ENCODE data around the gene WBP2. TPM values are rescaled to one million over a fixed set of nuclear protein-coding genes. Genes with fewer than 3 reads are reported as not detected.

Gene WBP2
- total RNA-seq, 1 donor from 2014 or later = 69.6 TPM

GRCh38 chr17:75799402-75799801, 55.7 kb downstream of the WBP2 start:
- Mint-ChIP-seq H3K27me3 (ENCODE audit: unreplicated experiment) (no peaks in the 10 kb centered on the region), H3K9me3 (ENCODE audit: unreplicated experiment) (no peaks in the 10 kb centered on the region), H3K4me1 (ENCODE audit: unreplicated experiment) (no peaks in the 10 kb centered on the region), H3K27ac (ENCODE audit: unreplicated experiment) (no peak overlapping the region), H3K36me3 (ENCODE audit: low read depth, unreplicated experiment) (peaks cover 20% of the 10 kb centered on the region), H3K4me3 (ENCODE audit: unreplicated experiment) (peak overlapping the region; percentile 4)
- TF ChIP-seq, protein P1, sequence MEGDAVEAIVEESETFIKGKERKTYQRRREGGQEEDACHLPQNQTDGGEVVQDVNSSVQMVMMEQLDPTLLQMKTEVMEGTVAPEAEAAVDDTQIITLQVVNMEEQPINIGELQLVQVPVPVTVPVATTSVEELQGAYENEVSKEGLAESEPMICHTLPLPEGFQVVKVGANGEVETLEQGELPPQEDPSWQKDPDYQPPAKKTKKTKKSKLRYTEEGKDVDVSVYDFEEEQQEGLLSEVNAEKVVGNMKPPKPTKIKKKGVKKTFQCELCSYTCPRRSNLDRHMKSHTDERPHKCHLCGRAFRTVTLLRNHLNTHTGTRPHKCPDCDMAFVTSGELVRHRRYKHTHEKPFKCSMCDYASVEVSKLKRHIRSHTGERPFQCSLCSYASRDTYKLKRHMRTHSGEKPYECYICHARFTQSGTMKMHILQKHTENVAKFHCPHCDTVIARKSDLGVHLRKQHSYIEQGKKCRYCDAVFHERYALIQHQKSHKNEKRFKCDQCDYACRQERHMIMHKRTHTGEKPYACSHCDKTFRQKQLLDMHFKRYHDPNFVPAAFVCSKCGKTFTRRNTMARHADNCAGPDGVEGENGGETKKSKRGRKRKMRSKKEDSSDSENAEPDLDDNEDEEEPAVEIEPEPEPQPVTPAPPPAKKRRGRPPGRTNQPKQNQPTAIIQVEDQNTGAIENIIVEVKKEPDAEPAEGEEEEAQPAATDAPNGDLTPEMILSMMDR (IDR thresholded peaks at IDR 0.05; ENCODE audit: unreplicated experiment) = no peak
- no peak for DNase-seq (ENCODE audit: low spot score)

DNA sequence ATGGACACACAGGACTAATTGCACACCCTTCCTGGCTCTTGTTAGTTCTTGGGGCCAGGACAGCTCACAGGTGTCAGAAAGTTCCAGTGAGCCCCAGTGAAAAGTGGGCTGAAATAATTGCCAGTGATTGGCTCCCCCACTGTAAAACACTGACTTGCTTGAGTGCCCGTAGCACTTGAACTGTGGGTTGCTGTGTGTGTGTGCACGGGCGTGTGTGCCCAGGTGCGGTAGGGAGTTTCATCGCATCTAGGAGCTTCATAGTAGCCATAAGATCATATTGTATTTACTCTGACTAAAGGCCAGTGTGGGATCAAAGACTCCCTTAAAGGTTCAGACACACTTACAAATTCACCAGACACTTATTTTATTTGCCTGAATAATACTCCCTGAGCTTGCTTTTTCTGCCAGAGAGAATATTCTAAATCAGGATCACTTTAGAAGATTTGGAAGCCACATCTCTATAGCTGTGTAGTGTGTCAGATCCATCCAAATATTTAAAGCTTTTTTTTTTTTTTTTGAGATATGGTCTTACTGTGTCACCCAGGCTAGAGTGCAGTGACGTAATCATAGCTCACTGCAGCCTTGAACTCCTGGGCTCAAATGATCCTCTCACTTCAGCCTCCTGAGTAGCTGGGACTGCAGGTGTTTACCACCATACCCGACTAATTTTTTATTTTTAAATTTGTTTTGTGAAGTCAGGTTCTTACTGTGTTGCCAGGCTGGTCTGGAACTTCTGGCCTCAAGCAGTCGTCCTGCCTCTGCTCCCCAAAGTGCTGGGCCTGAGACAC, 59.1 kb downstream of the WBP2 start:
- no peaks in the 10 kb centered on the region for H3K4me1 Mint-ChIP-seq (ENCODE audit: unreplicated experiment)
- TF ChIP-seq, protein P1 (IDR thresholded peaks at IDR 0.05; ENCODE audit: unreplicated experiment) = no peak
- peaks cover 21% of the 10 kb centered on the region for H3K36me3 Mint-ChIP-seq (ENCODE audit: low read depth, unreplicated experiment)
- no peaks in the 10 kb centered on the region for H3K9me3 Mint-ChIP-seq (ENCODE audit: unreplicated experiment)
- DNase-seq (ENCODE audit: low spot score) = no peak
- H3K27ac Mint-ChIP-seq (ENCODE audit: unreplicated experiment) = no peak overlapping the region
- no peaks in the 10 kb centered on the region for H3K27me3 Mint-ChIP-seq (ENCODE audit: unreplicated experiment)
- no peak overlapping the region for H3K4me3 Mint-ChIP-seq (ENCODE audit: unreplicated experiment)

Other genes starting within 250 kb of the WBP2 start
- 1.1 TPM for gene SMIM5, start 221.9 kb downstream of the WBP2 start, total RNA-seq (ENCODE audit: unreplicated experiment)
- 40.2 TPM for gene RECQL5, start 188.2 kb downstream of the WBP2 start, total RNA-seq (ENCODE audit: unreplicated experiment)
- 125 TPM for gene SAP30BP, start 188.0 kb downstream of the WBP2 start, total RNA-seq (ENCODE audit: unreplicated experiment)
- 0.54 TPM for gene ITGB4, start 133.9 kb downstream of the WBP2 start, total RNA-seq (ENCODE audit: unreplicated experiment)
- 18.0 TPM for gene GALK1, start 90.1 kb downstream of the WBP2 start, total RNA-seq (ENCODE audit: unreplicated experiment)
- 28.8 TPM for gene UNK, start 70.5 kb downstream of the WBP2 start, total RNA-seq (ENCODE audit: unreplicated experiment)
- gene UNC13D, start 10.9 kb downstream of the WBP2 start, total RNA-seq (ENCODE audit: unreplicated experiment) = 11.5 TPM
- 4.4 TPM for gene TRIM47, start 23.2 kb upstream of the WBP2 start, total RNA-seq (ENCODE audit: unreplicated experiment)
- gene TRIM65, start 41.6 kb upstream of the WBP2 start, total RNA-seq (ENCODE audit: unreplicated experiment) = 14.1 TPM
- 78.2 TPM for gene MRPL38, start 49.5 kb upstream of the WBP2 start, total RNA-seq (ENCODE audit: unreplicated experiment)
- gene FBF1, start 85.7 kb upstream of the WBP2 start, total RNA-seq (ENCODE audit: unreplicated experiment) = 7.8 TPM
- 36.1 TPM for gene ACOX1, start 123.8 kb upstream of the WBP2 start, total RNA-seq (ENCODE audit: unreplicated experiment)
- gene TEN1, start 123.9 kb upstream of the WBP2 start, total RNA-seq (ENCODE audit: unreplicated experiment) = 22.6 TPM
- 8.4 TPM for gene CDK3, start 145.5 kb upstream of the WBP2 start, total RNA-seq (ENCODE audit: unreplicated experiment)
- gene EVPL, start 172.0 kb upstream of the WBP2 start, total RNA-seq (ENCODE audit: unreplicated experiment) = not detected
- gene SRP68, start 217.2 kb upstream of the WBP2 start, total RNA-seq (ENCODE audit: unreplicated experiment) = 62.6 TPM
- gene GALR2, start 219.4 kb upstream of the WBP2 start, total RNA-seq (ENCODE audit: unreplicated experiment) = not detected
- not detected for gene ZACN, start 223.8 kb upstream of the WBP2 start, total RNA-seq (ENCODE audit: unreplicated experiment)
- 183 TPM for gene EXOC7, start 248.5 kb upstream of the WBP2 start, total RNA-seq (ENCODE audit: unreplicated experiment)